B cell (primary cell): ENCODE data around the gene ABHD5. TPM values are rescaled to one million over a fixed set of nuclear protein-coding genes. Genes with fewer than 3 reads are reported as not detected.

Experiments used
- ATAC-seq: fragments of 200-7000 bp; cut with Tn5 transposase; one replicate; pipeline ENCODE4 v1.10.0; 2021; ENCODE audit warnings: low read depth, mild to moderate bottlenecking, moderate number of reproducible peaks, moderate library complexity
- CTCF ChIA-PET: fragments of 350-600 bp; sonication (Branson Sonifier 250); formaldehyde crosslinking; loops from one replicate; lab custom pipeline; 2021; ENCODE audit warnings: antibody characterized with exemption, inconsistent platforms; lab: Charles Lee
- POLR2A ChIA-PET: fragments of 350-600 bp; sonication (Branson Sonifier 250); formaldehyde crosslinking; loops from one replicate; lab custom pipeline; 2021; ENCODE audit warnings: antibody characterized with exemption; lab: Charles Lee
- DNase-seq: peaks from one replicate; pipeline ENCODE4 v3.0.0; 2013
- H2AFZ ChIP-seq: 2 replicates; pipeline ENCODE4 v1.6.1; 2012; ENCODE audit warnings: mild to moderate bottlenecking, low read depth, low read length; ENCODE audit not compliant: insufficient read depth, poor library complexity, severe bottlenecking
- H3K27ac ChIP-seq, 2 donors: 1 replicate in 1 of 2; 2 replicates in 1 of 2; pipeline ENCODE4 v1.5.1; 2012 to 2013; ENCODE audit warnings: low read length in 2 of 2, mild to moderate bottlenecking in 2 of 2, moderate library complexity in 1 of 2
- H3K27me3 ChIP-seq, 4 experiments: fragments of 200-600 bp in 1 of 4; sonication (generic) in 1 of 4; replicated peaks in 1 of 4; 1 replicate in 2 of 4; 2 replicates in 2 of 4; pipeline versions ENCODE4 v1.6.1 to v1.7.0; 2013 to 2016; ENCODE audit warnings: low read length in 3 of 4, mild to moderate bottlenecking in 2 of 4, mixed read lengths in 1 of 4, moderate library complexity in 1 of 4; ENCODE audit not compliant: insufficient read depth in 4 of 4, control insufficient read depth in 3 of 4; ENCODE audit errors: control extremely low read depth in 1 of 4
- H3K36me3 ChIP-seq, 2 experiments: replicated peaks in 1 of 2; 1 replicate in 1 of 2; 2 replicates in 1 of 2; pipeline versions ENCODE4 v1.6.1 to v1.7.1; 2013; ENCODE audit warnings: low read length in 1 of 2; ENCODE audit not compliant: insufficient read depth in 2 of 2, control insufficient read depth in 1 of 2; ENCODE audit errors: control extremely low read depth in 1 of 2, extremely low read depth in 1 of 2
- H3K4me1 ChIP-seq, 2 donors: fragments of 200-600 bp in 1 of 2; sonication (generic) in 1 of 2; 1 replicate in 1 of 2; 2 replicates in 1 of 2; pipeline versions ENCODE4 v1.5.1 to v1.6.1; 2013 to 2017; ENCODE audit warnings: low read length in 2 of 2; ENCODE audit not compliant: control insufficient read depth in 2 of 2, insufficient read depth in 2 of 2
- H3K4me2 ChIP-seq: replicated peaks from 2 replicates; pipeline ENCODE3; 2012; ENCODE audit warnings: mild to moderate bottlenecking, low read depth, low read length; ENCODE audit not compliant: poor library complexity, severe bottlenecking
- H3K4me3 ChIP-seq, 5 experiments: fragments of 200-600 bp in 1 of 5; sonication (generic) in 1 of 5; 1 replicate in 3 of 5; 2 replicates in 2 of 5; pipeline versions ENCODE4 v1.5.1 to v1.7.0; 2011 to 2016; ENCODE audit warnings: low read length in 4 of 5, mild to moderate bottlenecking in 4 of 5, low read depth in 2 of 5, control low read depth in 1 of 5, moderate library complexity in 1 of 5; ENCODE audit not compliant: insufficient read depth in 1 of 5; ENCODE audit errors: control extremely low read depth in 1 of 5, extremely low read depth in 1 of 5
- H3K79me2 ChIP-seq: fragments of 200-600 bp; sonication (generic); one replicate; pipeline ENCODE4 v1.6.0; 2016; ENCODE audit warnings: low read length; ENCODE audit not compliant: control insufficient read depth, insufficient read depth
- H3K9ac ChIP-seq: fragments of 200-600 bp; sonication (generic); 2 replicates; pipeline ENCODE4 v1.6.1; 2017; ENCODE audit warnings: mild to moderate bottlenecking, low read length, moderate library complexity
- H3K9me3 ChIP-seq, 3 donors: one replicate each; pipeline versions ENCODE4 v1.6.1 to v1.7.1; 2013; ENCODE audit warnings: low read length in 2 of 3; ENCODE audit not compliant: control insufficient read depth in 2 of 3, insufficient read depth in 1 of 3; ENCODE audit errors: control extremely low read depth in 1 of 3
- H4K20me1 ChIP-seq: 2 replicates; pipeline ENCODE4 v1.6.0; 2012; ENCODE audit warnings: mild to moderate bottlenecking, low read length; ENCODE audit not compliant: insufficient read depth, control insufficient read depth, poor library complexity, severe bottlenecking
- H3K27ac Mint-ChIP-seq: one replicate; pipeline ENCODE4 v1.8.0; 2021; ENCODE audit warnings: mixed read lengths
- H3K27me3 Mint-ChIP-seq: one replicate; pipeline ENCODE4 v1.8.0; 2021; ENCODE audit warnings: mixed read lengths
- H3K4me1 Mint-ChIP-seq: one replicate; pipeline ENCODE4 v1.8.0; 2021; ENCODE audit warnings: mixed read lengths
- H3K4me3 Mint-ChIP-seq: one replicate; pipeline ENCODE4 v1.8.0; 2021; ENCODE audit warnings: mixed read lengths
- H3K9me3 Mint-ChIP-seq: one replicate; pipeline ENCODE4 v1.8.0; 2022; ENCODE audit warnings: mixed read lengths; ENCODE audit not compliant: insufficient read depth
- EZH2 ChIP-seq: IDR thresholded peaks from 2 replicates; pipeline ENCODE4 v1.6.1; 2012; ENCODE audit warnings: borderline replicate concordance, low read depth, mild to moderate bottlenecking, moderate library complexity, low read length; ENCODE audit not compliant: insufficient read depth, poor library complexity, severe bottlenecking
- WGBS: methylation state at CpG from one replicate; pipeline ENCODE4 v1.1.5; 2013; ENCODE audit warnings: missing lambda C conversion rate; ENCODE audit not compliant: insufficient coverage; 5-methylcytosine and 5-hydroxymethylcytosine counted together
- intact Hi-C: fragments of 100-400 bp; cut with micrococcal nuclease; formaldehyde crosslinking; loops from one replicate; pipeline ENCODE4 v1.10.0; 2022
- polyA plus RNA-seq: library from polyadenylated mRNA; depleted of rRNA; stranded (reverse); fragments of >200 nt; gene quantifications from 2 replicates; pipeline ENCODE4 v1.2.3, GENCODE V29; 2012
- total RNA-seq, 2 donors: library from RNA; stranded (reverse); fragments of 120-200 nt in 1 of 2; gene quantifications; 1 replicate in 1 of 2; 2 replicates in 1 of 2; pipeline versions ENCODE4 v1.2.3 to v1.2.4, GENCODE V29; 2013 to 2022
- TF ChIP-seq, protein P1 (sequence below): fragments of 200-600 bp; IDR thresholded peaks from one replicate; pipeline ENCODE4 v1.8.0; 2022; ENCODE audit warnings: antibody characterized with exemption, mild to moderate bottlenecking

ABHD5 gene
- total and polyA plus RNA-seq, 2 donors (not counting 1 experiment from before 2014, with no cell fraction given): 4.7 to 12.1 TPM

DNA sequence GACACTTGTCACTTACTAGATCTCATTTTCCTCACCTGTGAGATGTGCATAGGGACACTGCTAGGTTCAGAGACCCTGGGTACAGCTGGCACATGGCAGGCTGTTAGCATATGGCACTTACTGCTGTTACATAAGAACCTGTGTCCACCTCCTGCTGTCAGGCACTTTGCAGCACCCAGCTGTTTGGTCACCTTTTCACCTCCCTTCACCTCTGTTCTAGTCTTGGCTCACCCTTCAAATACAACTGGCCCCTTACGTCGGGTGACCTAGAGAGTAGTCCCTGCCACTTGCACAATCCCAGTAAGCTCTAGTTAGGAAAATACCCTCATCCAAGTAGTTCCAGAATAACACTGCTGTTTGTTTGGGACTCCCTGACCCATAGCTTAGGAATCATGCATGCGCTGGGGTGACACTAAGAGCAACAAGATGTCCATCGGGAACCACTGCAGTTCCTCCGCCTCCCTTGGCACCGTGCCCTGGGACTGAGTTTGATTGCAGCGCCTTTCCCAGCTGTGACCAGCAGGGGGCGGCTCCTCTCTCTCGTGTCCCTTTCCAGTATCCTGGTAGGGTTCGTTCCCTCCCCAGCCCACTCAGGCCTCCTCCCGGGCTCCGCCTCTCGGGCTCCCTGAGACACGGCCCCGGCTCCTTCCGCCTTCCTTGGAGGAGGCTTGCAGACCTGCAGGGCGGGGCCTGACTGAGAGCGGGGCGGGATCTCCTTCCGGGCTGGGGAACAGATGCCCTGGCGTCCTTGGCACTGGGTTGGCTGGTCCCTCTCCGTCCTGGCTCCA, 78.6 kb downstream of the ABHD5 start:
- Histone ChIP-seq H3K79me2 (no peaks in the 10 kb centered on the region), H3K4me2 (peak overlapping the region; percentile 34), H4K20me1 (no peaks in the 10 kb centered on the region), H3K4me1 (peaks cover 0 to 5% of the 10 kb centered on the region in 2 donors), H3K27me3 (peaks cover 0 to 11% (median 2%) of the 10 kb centered on the region in 4 experiments), H3K27ac (no peak overlapping the region), H3K9me3 (no peaks in the 10 kb centered on the region), H3K36me3 (no peaks in the 10 kb centered on the region), H3K9ac (peak overlapping the region; percentile 6), H2AFZ (peak overlapping the region; percentile 40), H3K4me3 (no peak overlapping the region)
- Mint-ChIP-seq H3K4me3 (no peak overlapping the region), H3K9me3 (no peaks in the 10 kb centered on the region), H3K4me1 (peaks cover 4% of the 10 kb centered on the region), H3K27ac (no peak overlapping the region), H3K27me3 (peaks cover 32% of the 10 kb centered on the region)
- ATAC-seq (peak; percentile 76), DNase-seq (peak; percentile 68)
- 31% methylated on average over 22 of the region's 22 CpGs for WGBS
- intact Hi-C loops: no loop called here
- ChIA-PET POLR2A (no interaction called here), CTCF (interaction anchor here (0.6 to 4.2 kb wide), 13 partner anchors 8 to 808 kb away, joined by 3 to 25 read pairs (median 4); no protein-coding TSS in a partner anchor)
- no peak for TF ChIP-seq EZH2
- TF ChIP-seq, protein P1, sequence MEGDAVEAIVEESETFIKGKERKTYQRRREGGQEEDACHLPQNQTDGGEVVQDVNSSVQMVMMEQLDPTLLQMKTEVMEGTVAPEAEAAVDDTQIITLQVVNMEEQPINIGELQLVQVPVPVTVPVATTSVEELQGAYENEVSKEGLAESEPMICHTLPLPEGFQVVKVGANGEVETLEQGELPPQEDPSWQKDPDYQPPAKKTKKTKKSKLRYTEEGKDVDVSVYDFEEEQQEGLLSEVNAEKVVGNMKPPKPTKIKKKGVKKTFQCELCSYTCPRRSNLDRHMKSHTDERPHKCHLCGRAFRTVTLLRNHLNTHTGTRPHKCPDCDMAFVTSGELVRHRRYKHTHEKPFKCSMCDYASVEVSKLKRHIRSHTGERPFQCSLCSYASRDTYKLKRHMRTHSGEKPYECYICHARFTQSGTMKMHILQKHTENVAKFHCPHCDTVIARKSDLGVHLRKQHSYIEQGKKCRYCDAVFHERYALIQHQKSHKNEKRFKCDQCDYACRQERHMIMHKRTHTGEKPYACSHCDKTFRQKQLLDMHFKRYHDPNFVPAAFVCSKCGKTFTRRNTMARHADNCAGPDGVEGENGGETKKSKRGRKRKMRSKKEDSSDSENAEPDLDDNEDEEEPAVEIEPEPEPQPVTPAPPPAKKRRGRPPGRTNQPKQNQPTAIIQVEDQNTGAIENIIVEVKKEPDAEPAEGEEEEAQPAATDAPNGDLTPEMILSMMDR: peak; percentile 86

DNA sequence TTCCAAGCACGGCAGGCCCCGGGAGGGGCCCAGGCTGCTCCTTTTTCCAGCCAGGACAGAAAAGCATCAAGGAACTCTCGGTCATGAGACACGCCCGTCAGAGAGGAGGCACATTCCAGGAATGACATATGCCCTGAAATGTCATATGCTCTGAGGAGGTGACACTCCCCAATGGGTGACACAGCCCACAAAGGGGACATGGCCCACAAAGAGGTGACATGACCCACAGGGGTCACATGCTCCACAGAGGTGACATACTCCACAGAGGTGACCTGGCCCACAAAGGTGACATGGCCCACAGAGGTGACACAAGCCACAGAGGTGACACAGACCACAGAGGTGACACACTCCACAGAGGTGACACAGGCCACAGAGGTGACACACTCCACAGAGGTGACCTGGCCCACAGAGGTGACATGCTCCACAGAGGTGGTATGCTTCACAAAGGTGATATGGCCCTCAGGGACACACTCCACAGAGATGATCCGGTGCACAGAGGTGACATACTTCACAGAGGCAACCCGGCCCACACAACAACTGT, 79.2 kb downstream of the ABHD5 start:
- no peak for ATAC-seq
- no peak overlapping the region for H3K4me3 ChIP-seq
- peaks cover 32% of the 10 kb centered on the region for H3K27me3 Mint-ChIP-seq
- H3K27me3 ChIP-seq: peaks cover 0 to 11% (median 2%) of the 10 kb centered on the region in 4 experiments
- H3K9me3 ChIP-seq: no peaks in the 10 kb centered on the region
- H3K4me1 ChIP-seq: peaks cover 0 to 5% of the 10 kb centered on the region in 2 donors
- no peaks in the 10 kb centered on the region for H3K79me2 ChIP-seq
- no peak overlapping the region for H3K4me3 Mint-ChIP-seq
- intact Hi-C loops: no loop called here
- peak overlapping the region; percentile 40 for H2AFZ ChIP-seq
- H3K4me2 ChIP-seq: peak overlapping the region; percentile 34
- peaks cover 4% of the 10 kb centered on the region for H3K4me1 Mint-ChIP-seq
- no peak overlapping the region for H3K27ac ChIP-seq
- no peak overlapping the region for H3K9ac ChIP-seq
- DNase-seq: no peak
- ChIA-PET CTCF (interaction anchor here (1.0 to 4.2 kb wide), 5 partner anchors 15 to 429 kb away, joined by 4 to 25 read pairs (median 5); no protein-coding TSS in a partner anchor), POLR2A (no interaction called here)
- H4K20me1 ChIP-seq: no peaks in the 10 kb centered on the region
- no peaks in the 10 kb centered on the region for H3K9me3 Mint-ChIP-seq
- TF ChIP-seq, protein P1: no peak
- TF ChIP-seq EZH2: no peak
- H3K36me3 ChIP-seq: no peaks in the 10 kb centered on the region
- 76% methylated on average over 6 of the region's 7 CpGs for WGBS
- H3K27ac Mint-ChIP-seq: no peak overlapping the region
